DMS53 (cell line): ENCODE data around the gene CRACR2A.

Experiments used
- DNase-seq: peaks from one replicate; lab custom pipeline; 2025; lab: John Stamatoyannopoulos, UW

Gene CRACR2A

GRCh38 chr12:3684449-3685051 is 68.4 kb downstream of the CRACR2A start:
- peak; percentile 68 for DNase-seq

GRCh38 chr12:3683670-3684069 is 69.2 kb downstream of the CRACR2A start:
- DNase-seq, result no peak

- DNase-seq, result no peak
Measured at GRCh38 chr12:3681595-3682061, 71.3 kb downstream of the CRACR2A start.

DNA sequence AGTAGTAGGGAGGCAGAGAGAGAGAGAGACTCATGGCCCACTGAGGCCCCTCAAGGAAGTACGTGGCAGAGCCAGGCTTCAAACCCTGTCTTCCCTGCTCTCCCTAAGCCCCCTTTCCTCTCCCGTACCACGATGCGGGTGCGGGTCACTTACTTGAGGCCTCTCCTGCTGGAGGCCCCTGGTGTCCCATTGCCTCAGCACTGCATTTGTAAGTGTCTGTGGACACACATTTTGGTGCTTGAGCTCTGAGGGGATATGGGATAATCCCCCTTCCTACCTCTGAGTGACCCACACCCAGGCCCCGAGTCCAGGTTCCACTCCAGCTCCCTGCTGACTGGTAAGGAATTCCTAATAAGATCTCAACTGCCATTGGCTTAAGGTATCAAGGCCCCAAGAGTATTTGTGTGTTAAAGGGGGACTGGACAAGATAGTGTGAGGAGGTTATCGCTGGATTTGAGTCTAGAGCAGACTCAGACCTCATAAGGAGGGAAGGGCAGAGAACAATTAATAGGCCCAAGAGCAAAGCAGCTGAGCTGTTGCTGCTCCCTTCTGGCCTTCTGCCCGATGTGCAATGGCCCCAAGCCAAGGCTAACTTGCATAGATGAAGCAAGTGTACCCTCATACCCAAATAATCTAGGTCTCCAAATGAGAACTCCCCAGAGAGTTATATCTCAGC is 71.9 kb downstream of the CRACR2A start:
- DNase-seq, result peak; percentile 73

DNA sequence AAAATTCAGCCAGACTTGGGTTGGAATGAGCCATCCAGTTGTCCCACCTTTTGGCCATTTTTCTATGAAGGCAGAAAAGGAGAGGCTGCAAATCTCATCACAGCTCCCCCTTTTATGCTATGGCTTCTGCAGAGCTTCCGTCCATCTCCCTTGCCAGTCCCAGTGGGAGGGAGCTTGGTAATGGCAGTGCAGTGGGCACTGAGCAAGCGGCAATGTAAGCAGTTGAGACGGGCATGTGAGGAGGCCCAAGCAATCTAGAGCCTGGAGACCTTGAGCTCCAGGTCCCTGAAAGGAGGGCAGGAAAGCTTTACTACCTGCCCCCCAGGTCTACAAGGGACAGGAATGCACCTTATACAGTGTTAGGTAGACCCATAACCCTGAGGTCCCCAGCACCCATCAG is 73.1 kb downstream of the CRACR2A start:
- DNase-seq, result no peak

DNA sequence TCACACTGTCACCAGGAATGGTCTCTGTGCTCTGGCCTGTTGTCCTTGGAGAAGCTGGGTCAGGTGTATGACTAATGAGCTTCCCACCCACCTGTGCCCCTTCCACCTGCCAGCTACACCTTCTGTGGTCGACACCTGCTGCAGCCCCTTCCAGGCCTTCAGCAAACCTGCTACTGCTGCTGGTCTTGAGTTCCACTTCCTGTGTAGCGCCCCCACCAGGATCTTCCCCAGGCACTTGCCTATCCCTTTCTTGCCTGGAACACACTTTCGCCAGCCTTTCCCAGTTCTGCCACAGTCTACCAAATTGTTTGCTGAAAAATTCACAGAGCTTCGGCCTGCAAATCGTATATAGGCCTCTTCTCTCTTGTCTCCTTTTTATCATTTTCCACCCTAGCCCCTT is 75.3 kb downstream of the CRACR2A start:
- DNase-seq, result no peak

DNA sequence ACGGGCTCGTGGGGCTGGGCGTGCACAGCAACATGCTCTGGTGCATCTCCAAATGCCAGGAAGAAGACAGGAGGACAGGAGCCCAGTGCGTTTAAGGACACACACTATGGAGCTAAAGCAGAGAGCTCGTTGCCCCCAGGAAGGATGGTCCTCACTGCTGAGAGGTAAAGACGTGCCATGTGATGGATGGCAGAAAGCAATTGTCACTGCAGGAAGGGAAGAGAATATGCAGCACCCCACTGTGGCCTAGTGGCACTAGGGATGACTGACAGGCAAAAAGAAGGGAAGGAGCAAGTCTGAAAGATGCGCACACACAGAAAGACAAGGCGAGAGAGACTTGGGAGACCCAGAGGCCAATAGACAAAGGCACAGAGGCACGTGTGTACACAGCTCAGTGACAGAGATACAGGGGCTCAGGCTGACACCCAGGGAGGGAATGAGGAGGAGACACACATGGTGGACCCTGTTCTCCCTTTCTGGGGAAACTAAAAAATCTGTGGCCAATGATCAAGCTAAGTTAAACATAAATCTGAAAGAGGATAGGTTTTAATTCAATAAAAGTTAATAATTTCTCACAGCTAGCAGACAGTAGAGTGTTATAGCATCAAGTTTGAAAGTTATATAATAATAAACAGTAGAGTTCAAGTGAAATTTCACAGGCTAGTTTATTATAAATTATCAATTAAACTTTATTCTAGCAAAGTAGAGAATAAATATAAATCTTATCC is 78.8 kb downstream of the CRACR2A start:
- no peak for DNase-seq

DNA sequence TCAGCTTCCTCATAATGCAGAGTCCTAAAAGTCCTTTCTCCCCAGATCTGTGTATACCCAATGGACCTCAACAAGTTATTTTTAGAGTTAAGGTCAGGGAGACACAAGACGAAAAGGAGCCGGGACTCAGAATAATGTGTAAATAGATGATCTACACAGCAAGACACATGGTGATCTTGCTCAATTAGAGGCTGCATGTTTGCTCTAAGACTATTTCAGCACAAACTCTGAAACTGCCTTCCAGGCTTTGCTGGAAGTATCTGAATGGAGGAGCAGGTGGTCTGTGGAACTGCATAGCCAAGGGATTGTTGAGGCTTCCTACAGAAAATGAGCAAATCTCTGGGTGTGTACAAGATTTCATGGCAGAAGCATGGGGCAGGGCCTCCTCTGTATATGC is 80.8 kb downstream of the CRACR2A start:
- no peak for DNase-seq

DNA sequence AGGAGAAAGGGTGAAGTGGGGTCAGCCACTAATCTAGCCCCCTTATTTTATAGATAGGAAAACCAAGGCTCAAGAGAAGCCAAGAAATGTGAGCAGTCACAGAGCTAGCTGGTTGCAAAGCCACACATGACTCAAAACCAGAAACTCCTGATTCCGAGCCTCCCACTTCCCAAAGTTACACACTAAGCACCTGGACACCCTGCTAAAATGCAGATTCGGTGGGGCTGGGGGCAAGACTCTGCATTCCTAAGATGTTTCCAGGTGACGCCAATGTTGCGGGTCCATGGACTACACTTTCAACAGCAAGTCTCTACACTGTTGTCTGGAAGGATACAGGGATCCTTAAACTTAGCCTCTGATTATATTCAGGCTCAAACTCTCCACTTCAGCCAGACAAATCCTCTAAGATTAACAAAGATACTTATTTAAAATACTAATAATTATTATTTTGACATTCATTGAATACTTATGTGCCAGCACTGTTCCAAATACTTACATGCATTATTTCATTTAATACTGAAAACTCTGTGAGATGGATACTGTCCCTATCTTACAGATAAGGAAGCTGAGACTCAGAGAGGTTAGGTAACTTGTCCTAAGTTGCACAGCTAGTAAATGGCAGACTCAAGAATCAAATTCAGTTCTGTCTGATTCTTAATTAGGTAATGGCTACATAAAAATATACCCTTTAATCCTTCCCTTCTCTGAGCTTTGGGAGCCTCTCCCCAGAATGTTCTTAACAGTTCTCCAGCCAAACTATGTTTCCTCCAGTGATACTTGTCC is 81.4 kb downstream of the CRACR2A start:
- no peak for DNase-seq

- DNase-seq, result no peak
Measured at GRCh38 chr12:3670083-3670620, 82.8 kb downstream of the CRACR2A start.

DNA sequence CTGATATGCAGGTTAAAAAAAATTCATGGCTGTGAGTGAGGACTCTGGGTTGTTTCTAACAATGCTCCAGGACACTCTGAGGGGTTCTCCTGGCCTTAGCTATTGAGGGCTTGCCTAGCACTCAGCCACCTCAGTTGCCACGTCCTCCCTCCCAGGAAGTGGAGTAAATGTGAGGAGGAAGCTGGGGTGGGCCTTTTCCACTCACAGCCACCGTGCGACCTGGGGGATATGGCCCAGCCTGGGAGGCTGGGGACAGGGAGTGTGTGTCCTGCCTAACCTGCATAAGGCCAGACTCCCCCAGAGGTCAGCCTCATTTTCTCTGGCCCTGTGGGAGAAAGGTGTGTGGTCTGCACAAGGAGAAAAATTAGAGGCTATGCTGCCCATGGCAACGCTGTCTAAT is 83.3 kb downstream of the CRACR2A start:
- no peak for DNase-seq

DNA sequence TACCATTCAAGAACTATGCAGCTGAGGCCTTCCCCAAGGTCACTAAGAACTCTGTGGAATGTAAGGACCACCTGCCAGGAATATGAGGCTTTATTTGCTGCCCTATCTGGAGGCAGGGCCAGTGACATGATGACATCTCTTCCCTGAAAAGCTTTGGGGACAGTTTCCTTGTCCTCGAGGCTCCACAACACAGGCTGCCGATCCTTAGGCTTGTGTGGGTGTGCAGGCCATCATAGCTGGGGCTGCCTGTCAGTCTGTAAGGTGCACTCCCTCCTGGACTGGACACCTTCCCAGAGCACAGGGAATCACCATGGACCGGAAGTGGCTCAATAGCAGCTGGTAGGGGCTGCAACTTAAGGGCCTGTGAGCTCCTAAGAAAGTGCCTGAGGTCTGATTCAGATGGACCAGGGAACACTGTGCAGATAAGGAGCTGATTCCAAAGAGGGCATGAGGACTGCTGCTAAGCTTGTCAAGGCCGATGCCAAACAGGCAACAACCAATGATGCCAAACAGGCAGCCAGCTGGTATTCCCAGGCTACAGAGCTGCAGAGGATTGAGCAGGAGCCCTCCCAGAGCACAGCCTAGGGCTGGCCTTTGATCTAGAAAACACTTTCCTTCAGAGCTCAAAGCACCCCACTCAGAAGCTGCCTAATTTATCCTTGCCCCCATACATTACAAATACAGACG is 84.3 kb downstream of the CRACR2A start:
- no peak for DNase-seq

- DNase-seq, result peak; percentile 75
Measured at GRCh38 chr12:3667485-3667884, 85.4 kb downstream of the CRACR2A start.

DNA sequence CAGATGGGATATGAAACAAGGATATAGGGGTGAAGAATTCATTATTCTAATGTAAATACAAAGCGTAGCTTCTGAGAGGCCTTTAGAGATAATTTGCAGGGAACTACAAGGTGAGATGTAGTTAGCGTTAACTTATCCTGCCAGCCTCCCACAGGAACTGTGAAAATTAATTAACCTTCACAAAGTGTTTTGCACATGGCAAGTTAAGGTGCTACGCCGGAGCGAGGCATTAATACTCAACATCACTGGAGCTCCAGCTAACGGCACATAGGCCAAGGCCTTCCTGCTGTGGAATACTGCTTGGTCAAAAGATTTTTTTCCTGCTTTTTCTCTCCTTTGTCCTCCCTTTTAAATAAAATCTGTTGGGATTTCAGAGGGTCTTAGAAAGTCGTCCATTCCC is 86.5 kb downstream of the CRACR2A start:
- DNase-seq, result no peak

DNA sequence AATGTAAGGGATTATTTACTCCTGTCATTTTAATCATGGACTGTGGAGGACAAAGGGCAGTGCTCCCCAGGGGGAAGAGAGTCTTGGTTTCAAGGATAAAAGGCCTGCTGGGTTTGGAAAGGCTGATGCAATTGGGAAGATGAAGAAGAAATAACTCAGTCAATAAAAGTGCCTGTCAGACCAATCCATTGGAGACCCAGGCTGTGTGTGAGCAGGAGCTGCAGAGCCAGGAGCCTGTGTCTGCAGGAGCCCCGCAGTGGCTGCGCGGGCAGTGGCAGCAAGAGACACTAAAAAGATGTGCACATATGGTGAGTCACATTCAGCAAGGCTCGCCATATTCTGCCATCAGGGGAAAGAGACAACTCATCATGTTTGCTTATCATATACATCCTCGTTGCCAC is 90.4 kb downstream of the CRACR2A start:
- DNase-seq, result peak; percentile 83

DNA sequence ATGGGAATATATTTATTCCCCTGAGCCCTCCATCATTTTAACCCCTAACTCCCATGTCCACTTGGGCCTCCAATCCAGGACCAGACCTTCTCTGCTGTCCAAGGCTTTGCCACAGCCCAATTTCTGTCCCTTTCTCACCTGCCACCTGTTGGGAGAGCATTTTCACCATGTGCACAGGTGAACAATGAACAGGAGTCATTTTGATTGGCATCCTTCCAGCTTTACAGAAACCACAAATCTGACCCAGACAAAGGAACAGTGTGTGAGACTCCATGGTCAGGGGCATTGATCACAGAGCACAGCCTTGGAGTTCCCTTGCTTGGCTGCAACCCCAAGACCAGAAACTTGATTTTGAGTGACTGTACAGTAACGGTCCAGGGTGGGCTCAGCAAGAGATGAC is 91.9 kb downstream of the CRACR2A start:
- peak; percentile 97 for DNase-seq

- DNase-seq, result peak; percentile 97
Measured at GRCh38 chr12:3658327-3659163, 94.4 kb downstream of the CRACR2A start.

- DNase-seq, result no peak
Measured at GRCh38 chr12:3656946-3657622, 95.8 kb downstream of the CRACR2A start.

GRCh38 chr12:3655328-3655900 is 97.5 kb downstream of the CRACR2A start:
- peak; percentile 98 for DNase-seq
